ENCODE results near the gene INHBB. TPM values are rescaled to one million over a fixed set of nuclear protein-coding genes. Genes with fewer than 3 reads are reported as not detected.
A peak's percentile ranks its signal among the peaks of the same experiment; 100 is the strongest.

Gene INHBB
- polyA plus RNA-seq, 1 donor from 2014 or later: not detected

DNA sequence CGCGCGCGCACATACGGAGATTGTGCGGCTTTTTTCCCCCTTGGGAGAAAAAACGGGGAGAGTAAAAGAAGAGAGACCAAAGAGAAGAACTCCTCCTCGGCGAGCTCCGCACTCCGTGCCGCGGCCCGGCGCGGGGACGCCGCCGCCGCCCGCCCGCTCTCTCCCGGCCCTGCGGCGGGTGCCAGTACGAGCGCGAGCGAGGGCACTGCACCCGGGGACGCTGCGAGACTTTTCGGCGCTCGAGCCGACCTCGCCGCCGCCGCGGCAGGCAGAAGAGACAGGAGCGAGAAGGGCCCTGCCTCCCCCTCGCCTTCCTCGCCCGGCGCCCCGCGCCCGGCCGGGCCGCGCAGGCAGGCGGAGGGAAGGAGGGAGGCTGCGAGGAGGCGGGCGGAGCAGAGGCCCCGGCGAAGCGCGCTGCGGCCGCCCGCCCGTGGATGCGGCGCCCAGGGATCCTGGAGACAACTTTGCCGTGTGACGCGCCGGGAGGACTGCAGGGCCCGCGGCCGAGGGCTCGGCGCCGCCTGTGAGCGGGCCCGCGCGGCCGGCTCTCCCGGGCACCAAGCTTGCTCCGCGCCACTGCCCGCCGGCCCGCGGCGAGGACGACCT lies 857 bp upstream of the INHBB start:
- Histone ChIP-seq H3K79me2 (replicated peaks; ENCODE audit: insufficient read depth, low read length) (no peaks in the 10 kb centered on the region), H2AFZ (ENCODE audit: low read depth, low read length) (no peak overlapping the region), H3K27me3 (ENCODE audit: insufficient read depth, low read depth, low read length) (peaks cover 80% of the 10 kb centered on the region), H3K9me2 (ENCODE audit: insufficient read depth, low read length) (no peaks in the 10 kb centered on the region), H3K27ac (ENCODE audit: low read length) (no peak overlapping the region), H3K9ac (ENCODE audit: low read length) (no peak overlapping the region), H3K4me2 (ENCODE audit: low read length) (peak overlapping the region; percentile 39), H3K9me3 (ENCODE audit: low read length) (no peaks in the 10 kb centered on the region), H3K36me3 (ENCODE audit: insufficient read depth, low read length) (no peaks in the 10 kb centered on the region), H3F3A (ENCODE audit: insufficient read depth, low read length, poor library complexity, severe bottlenecking) (no peaks in the 10 kb centered on the region), H3K4me3 (ENCODE audit: low read length) (peak overlapping the region; percentile 64), H4K20me1 (ENCODE audit: insufficient read depth) (no peaks in the 10 kb centered on the region)
- TF ChIP-seq TAF1 (IDR thresholded peaks at IDR 0.05; ENCODE audit: low read depth): no peak
- peak; percentile 24 for TF ChIP-seq SMC3 (conservative IDR thresholded peaks at IDR 0.05; ENCODE audit: poor library complexity)

DNA sequence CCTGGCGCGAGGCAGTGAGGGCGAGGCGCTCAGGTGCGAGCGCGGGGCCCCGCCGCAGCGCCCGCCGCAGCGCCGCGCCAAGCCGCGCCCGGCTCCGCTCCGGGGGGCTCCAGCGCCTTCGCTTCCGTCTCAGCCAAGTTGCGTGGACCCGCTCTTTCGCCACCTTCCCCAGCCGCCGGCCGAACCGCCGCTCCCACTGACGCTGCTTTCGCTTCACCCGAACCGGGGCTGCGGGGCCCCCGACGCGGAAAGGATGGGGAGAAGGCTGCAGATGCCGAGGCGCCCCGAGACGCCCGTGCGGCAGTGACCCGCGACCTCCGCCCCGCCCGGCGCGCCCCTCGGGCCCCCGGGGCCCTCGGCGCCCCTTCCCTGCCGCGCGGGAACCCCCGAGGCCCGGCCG lies 328 bp upstream of the INHBB start:
- no peak overlapping the region for H3K9ac ChIP-seq (ENCODE audit: low read length)
- H3K4me2 ChIP-seq (ENCODE audit: low read length): no peak overlapping the region
- no peaks in the 10 kb centered on the region for H3K9me3 ChIP-seq (ENCODE audit: low read length)
- H4K20me1 ChIP-seq (ENCODE audit: insufficient read depth): no peaks in the 10 kb centered on the region
- peak overlapping the region; percentile 53 for H3K4me3 ChIP-seq (ENCODE audit: low read length)
- H3K79me2 ChIP-seq (replicated peaks; ENCODE audit: insufficient read depth, low read length): no peaks in the 10 kb centered on the region
- TF ChIP-seq EP300 (conservative IDR thresholded peaks at IDR 0.05; ENCODE audit: poor library complexity, severe bottlenecking) (no peak), SMC3 (conservative IDR thresholded peaks at IDR 0.05; ENCODE audit: poor library complexity) (no peak), RAD21 (conservative IDR thresholded peaks at IDR 0.05) (no peak), EZH2 (IDR thresholded peaks at IDR 0.05; ENCODE audit: borderline replicate concordance, insufficient read depth, low read length, poor library complexity, severe bottlenecking) (no peak), TAF1 (IDR thresholded peaks at IDR 0.05; ENCODE audit: low read depth) (no peak), POLR2AphosphoS5 (IDR thresholded peaks at IDR 0.05) (no peak), MXI1 (conservative IDR thresholded peaks at IDR 0.05; ENCODE audit: poor library complexity, severe bottlenecking) (no peak)
- TF ChIP-seq, protein P1, sequence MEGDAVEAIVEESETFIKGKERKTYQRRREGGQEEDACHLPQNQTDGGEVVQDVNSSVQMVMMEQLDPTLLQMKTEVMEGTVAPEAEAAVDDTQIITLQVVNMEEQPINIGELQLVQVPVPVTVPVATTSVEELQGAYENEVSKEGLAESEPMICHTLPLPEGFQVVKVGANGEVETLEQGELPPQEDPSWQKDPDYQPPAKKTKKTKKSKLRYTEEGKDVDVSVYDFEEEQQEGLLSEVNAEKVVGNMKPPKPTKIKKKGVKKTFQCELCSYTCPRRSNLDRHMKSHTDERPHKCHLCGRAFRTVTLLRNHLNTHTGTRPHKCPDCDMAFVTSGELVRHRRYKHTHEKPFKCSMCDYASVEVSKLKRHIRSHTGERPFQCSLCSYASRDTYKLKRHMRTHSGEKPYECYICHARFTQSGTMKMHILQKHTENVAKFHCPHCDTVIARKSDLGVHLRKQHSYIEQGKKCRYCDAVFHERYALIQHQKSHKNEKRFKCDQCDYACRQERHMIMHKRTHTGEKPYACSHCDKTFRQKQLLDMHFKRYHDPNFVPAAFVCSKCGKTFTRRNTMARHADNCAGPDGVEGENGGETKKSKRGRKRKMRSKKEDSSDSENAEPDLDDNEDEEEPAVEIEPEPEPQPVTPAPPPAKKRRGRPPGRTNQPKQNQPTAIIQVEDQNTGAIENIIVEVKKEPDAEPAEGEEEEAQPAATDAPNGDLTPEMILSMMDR (IDR thresholded peaks at IDR 0.05; ENCODE audit: poor library complexity, severe bottlenecking): no peak
- TF ChIP-seq, protein P2, sequence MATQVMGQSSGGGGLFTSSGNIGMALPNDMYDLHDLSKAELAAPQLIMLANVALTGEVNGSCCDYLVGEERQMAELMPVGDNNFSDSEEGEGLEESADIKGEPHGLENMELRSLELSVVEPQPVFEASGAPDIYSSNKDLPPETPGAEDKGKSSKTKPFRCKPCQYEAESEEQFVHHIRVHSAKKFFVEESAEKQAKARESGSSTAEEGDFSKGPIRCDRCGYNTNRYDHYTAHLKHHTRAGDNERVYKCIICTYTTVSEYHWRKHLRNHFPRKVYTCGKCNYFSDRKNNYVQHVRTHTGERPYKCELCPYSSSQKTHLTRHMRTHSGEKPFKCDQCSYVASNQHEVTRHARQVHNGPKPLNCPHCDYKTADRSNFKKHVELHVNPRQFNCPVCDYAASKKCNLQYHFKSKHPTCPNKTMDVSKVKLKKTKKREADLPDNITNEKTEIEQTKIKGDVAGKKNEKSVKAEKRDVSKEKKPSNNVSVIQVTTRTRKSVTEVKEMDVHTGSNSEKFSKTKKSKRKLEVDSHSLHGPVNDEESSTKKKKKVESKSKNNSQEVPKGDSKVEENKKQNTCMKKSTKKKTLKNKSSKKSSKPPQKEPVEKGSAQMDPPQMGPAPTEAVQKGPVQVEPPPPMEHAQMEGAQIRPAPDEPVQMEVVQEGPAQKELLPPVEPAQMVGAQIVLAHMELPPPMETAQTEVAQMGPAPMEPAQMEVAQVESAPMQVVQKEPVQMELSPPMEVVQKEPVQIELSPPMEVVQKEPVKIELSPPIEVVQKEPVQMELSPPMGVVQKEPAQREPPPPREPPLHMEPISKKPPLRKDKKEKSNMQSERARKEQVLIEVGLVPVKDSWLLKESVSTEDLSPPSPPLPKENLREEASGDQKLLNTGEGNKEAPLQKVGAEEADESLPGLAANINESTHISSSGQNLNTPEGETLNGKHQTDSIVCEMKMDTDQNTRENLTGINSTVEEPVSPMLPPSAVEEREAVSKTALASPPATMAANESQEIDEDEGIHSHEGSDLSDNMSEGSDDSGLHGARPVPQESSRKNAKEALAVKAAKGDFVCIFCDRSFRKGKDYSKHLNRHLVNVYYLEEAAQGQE (IDR thresholded peaks at IDR 0.05; ENCODE audit: borderline replicate concordance): no peak
- no peaks in the 10 kb centered on the region for H3K9me2 ChIP-seq (ENCODE audit: insufficient read depth, low read length)
- no peaks in the 10 kb centered on the region for H3K36me3 ChIP-seq (ENCODE audit: insufficient read depth, low read length)
- no peak overlapping the region for H3K27ac ChIP-seq (ENCODE audit: low read length)
- H3F3A ChIP-seq (ENCODE audit: insufficient read depth, low read length, poor library complexity, severe bottlenecking): no peaks in the 10 kb centered on the region
- H2AFZ ChIP-seq (ENCODE audit: low read depth, low read length): no peak overlapping the region
- H3K27me3 ChIP-seq (ENCODE audit: insufficient read depth, low read depth, low read length): peaks cover 82% of the 10 kb centered on the region

Data from neural cell (in vitro differentiated cells).